G401 (cell line): ENCODE results near the gene CCNY. TPM values are rescaled to one million over a fixed set of nuclear protein-coding genes. Genes with fewer than 3 reads are reported as not detected.

Source experiments
- DNase-seq: peaks from one replicate; pipeline ENCODE4 v3.0.0-alpha.2; 2015; ENCODE audit warnings: low spot score
- in situ Hi-C: cut with HindIII; loops from 2 replicates; pipeline ENCODE4 v1.10.0; 2016; ENCODE audit warnings: low sequenced_read_pairs, mixed read lengths
- total RNA-seq: library from RNA; depleted of rRNA; stranded (reverse); fragments of >200 nt; shearing (Covaris generic); gene quantifications from 2 replicates; pipeline ENCODE4 v1.2.3, GENCODE V29; 2014

CCNY gene
- total RNA-seq, 1 experiment from 2014 or later: 62.9 TPM

- in situ Hi-C loops: no loop called here
- no peak for DNase-seq
Observed at GRCh38 chr10:35460852-35461460, 124.6 kb downstream of the CCNY start.

- in situ Hi-C loops: no loop called here
Observed at GRCh38 chr10:35462491-35462934, 126.2 kb downstream of the CCNY start.

GRCh38 chr10:35463105-35463867 lies 127.0 kb downstream of the CCNY start:
- in situ Hi-C loops: no loop called here
- no peak for DNase-seq

More at GRCh38 chr10:35462491-35462934, 126.2 kb downstream of the CCNY start:
- no peak for DNase-seq

GRCh38 chr10:35463878-35464277 lies 127.6 kb downstream of the CCNY start:
- in situ Hi-C loops: no loop called here
- DNase-seq: no peak

- no peak for DNase-seq
- in situ Hi-C loops: no loop called here
Observed at GRCh38 chr10:35464825-35465456, 128.6 kb downstream of the CCNY start.

GRCh38 chr10:35465673-35466072 lies 129.4 kb downstream of the CCNY start:
- in situ Hi-C loops: no loop called here
- DNase-seq: peak; percentile 50

- DNase-seq: no peak
- in situ Hi-C loops: no loop called here
Observed at GRCh38 chr10:35466170-35466569, 129.9 kb downstream of the CCNY start.

GRCh38 chr10:35466661-35467060 lies 130.4 kb downstream of the CCNY start:
- in situ Hi-C loops: no loop called here
- DNase-seq: no peak

GRCh38 chr10:35467186-35467585 lies 130.9 kb downstream of the CCNY start:
- DNase-seq: no peak
- in situ Hi-C loops: no loop called here

GRCh38 chr10:35470248-35470924 lies 134.1 kb downstream of the CCNY start:
- in situ Hi-C loops: no loop called here
- no peak for DNase-seq

GRCh38 chr10:35470925-35471315 lies 134.6 kb downstream of the CCNY start:
- in situ Hi-C loops: no loop called here
- no peak for DNase-seq

GRCh38 chr10:35471435-35471834 lies 135.1 kb downstream of the CCNY start:
- DNase-seq: no peak
- in situ Hi-C loops: no loop called here

GRCh38 chr10:35480142-35480541 lies 143.8 kb downstream of the CCNY start:
- DNase-seq: no peak
- in situ Hi-C loops: no loop called here

- in situ Hi-C loops: no loop called here
- DNase-seq: no peak
Observed at GRCh38 chr10:35481413-35481812, 145.1 kb downstream of the CCNY start.

GRCh38 chr10:35486297-35486990 lies 150.1 kb downstream of the CCNY start:
- in situ Hi-C loops: no loop called here

GRCh38 chr10:35487336-35488034 lies 151.2 kb downstream of the CCNY start:
- DNase-seq: no peak
- in situ Hi-C loops: no loop called here

More at GRCh38 chr10:35486297-35486990, 150.1 kb downstream of the CCNY start:
- no peak for DNase-seq

GRCh38 chr10:35488228-35488627 lies 151.9 kb downstream of the CCNY start:
- no peak for DNase-seq
- in situ Hi-C loops: no loop called here

GRCh38 chr10:35492386-35493195 lies 156.3 kb downstream of the CCNY start:
- in situ Hi-C loops: no loop called here
- no peak for DNase-seq
